Measurements from ENCODE around the gene C14orf119.

Gene C14orf119

GRCh38 chr14:23062002-23062401, 33.3 kb upstream of the C14orf119 start:
- no peak for DNase-seq

GRCh38 chr14:23063601-23064000, 31.7 kb upstream of the C14orf119 start:
- no peak for DNase-seq

- DNase-seq = peak in 1 of 2 experiments; percentile 16
These were observed 28.9 kb upstream of the C14orf119 start for GRCh38 chr14:23066368-23066767.

GRCh38 chr14:23066855-23067744, 28.2 kb upstream of the C14orf119 start:
- DNase-seq = peak in 1 of 2 experiments; percentile 12

- peak; percentile 17 to 20 for DNase-seq
These were observed 27.2 kb upstream of the C14orf119 start for GRCh38 chr14:23067847-23068788.

GRCh38 chr14:23068789-23069412, 26.4 kb upstream of the C14orf119 start:
- DNase-seq = peak; percentile 78 to 81

- no peak for DNase-seq
These were observed 25.9 kb upstream of the C14orf119 start for GRCh38 chr14:23069413-23069806.

GRCh38 chr14:23070262-23071129, 24.8 kb upstream of the C14orf119 start:
- peak in 1 of 2 experiments; percentile 20 for DNase-seq

- peak; percentile 84 to 86 for DNase-seq
These were observed 23.9 kb upstream of the C14orf119 start for GRCh38 chr14:23071244-23071920.

- DNase-seq = peak in 1 of 2 experiments; percentile 12
These were observed 23.3 kb upstream of the C14orf119 start for GRCh38 chr14:23071921-23072539.

GRCh38 chr14:23074906-23075305, 20.4 kb upstream of the C14orf119 start:
- no peak for DNase-seq

GRCh38 chr14:23076785-23077408, 18.4 kb upstream of the C14orf119 start:
- DNase-seq = no peak

- DNase-seq = no peak
These were observed 17.3 kb upstream of the C14orf119 start for GRCh38 chr14:23077962-23078361.

- no peak for DNase-seq
These were observed 16.6 kb upstream of the C14orf119 start for GRCh38 chr14:23078692-23079116.

- DNase-seq = no peak
These were observed 15.6 kb upstream of the C14orf119 start for GRCh38 chr14:23079716-23080115.

- no peak for DNase-seq
These were observed 14.8 kb upstream of the C14orf119 start for GRCh38 chr14:23080474-23080873.

- DNase-seq = no peak
These were observed 9.8 kb upstream of the C14orf119 start for GRCh38 chr14:23085458-23085857.

- no peak for DNase-seq
These were observed 8.7 kb upstream of the C14orf119 start for GRCh38 chr14:23086565-23086964.

- no peak for DNase-seq
These were observed 5.6 kb upstream of the C14orf119 start for GRCh38 chr14:23089498-23090253.

GRCh38 chr14:23090254-23090636, 5.1 kb upstream of the C14orf119 start:
- no peak for DNase-seq
